Retina (tissue), 1 donor: ENCODE results near the gene COQ8B.
A peak's percentile ranks its signal among the peaks of the same experiment; 100 is the strongest.

Source experiments
- DNase-seq: peaks from one replicate; pipeline ENCODE4 v3.0.0-alpha.2; 2016

The COQ8B gene

DNA sequence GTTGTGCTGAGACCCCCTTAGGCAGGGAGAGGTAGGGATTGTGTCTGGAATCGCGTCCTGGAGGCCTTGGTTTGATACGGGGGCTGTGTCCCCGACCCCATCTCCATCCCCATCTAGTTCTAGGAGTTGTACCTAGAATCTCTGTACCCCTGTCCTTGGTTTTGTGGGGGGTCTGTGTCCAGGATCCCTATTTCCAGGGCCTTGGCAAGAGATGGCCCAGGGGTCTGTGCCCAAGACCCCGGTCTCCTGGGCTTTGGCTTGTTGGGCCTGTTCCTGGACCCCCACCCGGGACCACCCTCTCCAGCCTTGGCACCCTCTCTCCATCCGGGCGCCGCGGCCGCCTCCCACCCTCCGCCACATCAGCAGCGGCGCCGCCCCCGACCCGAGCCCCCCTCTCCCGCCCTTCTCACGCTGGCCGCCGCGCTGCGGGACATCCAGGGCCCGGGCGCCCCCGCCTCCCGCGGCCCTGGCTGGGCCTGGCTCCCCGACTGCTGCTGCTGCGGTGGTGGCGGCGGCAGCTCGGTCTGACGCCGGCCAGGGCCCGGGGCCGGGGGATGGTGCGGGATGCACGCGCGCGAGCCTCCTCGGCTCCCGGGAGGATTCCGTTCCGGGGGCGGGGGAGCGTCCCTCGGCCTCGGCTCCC, 26.5 kb downstream of the COQ8B start, which contains the start of gene NUMBL:
TSS of gene NUMBL (minus strand) at position 602 of the 643 bp plus-strand sequence. CDS start at position 434, 168 bp downstream.
- DNase-seq, result peak; percentile 51

GRCh38 chr19:40689339-40690049, 27.2 kb downstream of the COQ8B start:
- DNase-seq, result peak; percentile 47

- no peak for DNase-seq
Observed at GRCh38 chr19:40688987-40689338, 27.7 kb downstream of the COQ8B start.

GRCh38 chr19:40688309-40688708, 28.4 kb downstream of the COQ8B start:
- no peak for DNase-seq

GRCh38 chr19:40687525-40688016, 29.1 kb downstream of the COQ8B start:
- DNase-seq, result no peak

- DNase-seq, result no peak
Observed at GRCh38 chr19:40686882-40687524, 29.7 kb downstream of the COQ8B start.

DNA sequence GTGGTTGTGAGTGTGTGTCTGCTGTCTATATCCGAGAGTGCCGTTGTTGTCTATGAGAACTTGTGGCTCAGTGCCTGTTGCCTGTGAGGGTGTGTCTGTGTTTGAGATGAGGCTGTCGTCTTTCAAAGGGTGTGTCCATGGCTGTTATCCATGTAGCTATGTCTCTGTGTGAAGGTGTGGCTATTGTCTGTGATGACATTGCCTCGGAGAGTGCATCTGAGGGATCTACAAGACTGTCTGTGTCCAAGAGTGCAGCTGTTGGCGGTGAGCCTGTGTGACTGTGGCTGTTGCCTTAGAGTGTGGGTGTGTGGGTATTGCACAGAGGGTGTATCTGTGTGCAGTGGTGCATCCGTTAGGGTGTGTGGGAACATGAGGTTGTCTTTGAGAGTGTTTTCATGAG, 31.1 kb downstream of the COQ8B start:
- DNase-seq, result no peak

DNA sequence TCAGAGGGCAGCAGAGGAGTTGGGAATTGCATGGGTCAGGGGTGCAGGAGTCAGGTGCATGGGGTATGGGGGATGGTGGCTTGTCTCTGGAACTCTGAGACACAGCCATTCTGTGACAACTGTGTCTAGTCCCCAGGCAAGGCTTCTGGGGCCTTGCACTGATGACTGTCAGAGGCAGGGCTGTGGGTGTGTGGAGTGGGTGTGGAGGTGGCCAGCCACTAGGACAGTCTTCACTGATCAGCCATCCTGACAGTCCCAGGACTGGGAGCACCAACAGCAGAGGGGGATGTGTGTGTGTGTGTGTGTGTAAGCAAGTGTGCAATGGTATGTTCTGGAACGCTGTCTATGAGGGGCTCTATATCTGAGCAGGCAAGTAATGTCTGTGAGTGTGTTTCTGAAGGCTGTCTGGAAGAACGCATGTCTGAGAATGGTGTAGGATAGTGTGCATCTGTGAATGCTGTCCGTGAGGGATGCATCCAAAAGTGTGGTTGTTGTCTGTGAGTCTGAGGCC, 31.6 kb downstream of the COQ8B start:
- DNase-seq, result no peak

- DNase-seq, result no peak
Observed at GRCh38 chr19:40684280-40684679, 32.4 kb downstream of the COQ8B start.

DNA sequence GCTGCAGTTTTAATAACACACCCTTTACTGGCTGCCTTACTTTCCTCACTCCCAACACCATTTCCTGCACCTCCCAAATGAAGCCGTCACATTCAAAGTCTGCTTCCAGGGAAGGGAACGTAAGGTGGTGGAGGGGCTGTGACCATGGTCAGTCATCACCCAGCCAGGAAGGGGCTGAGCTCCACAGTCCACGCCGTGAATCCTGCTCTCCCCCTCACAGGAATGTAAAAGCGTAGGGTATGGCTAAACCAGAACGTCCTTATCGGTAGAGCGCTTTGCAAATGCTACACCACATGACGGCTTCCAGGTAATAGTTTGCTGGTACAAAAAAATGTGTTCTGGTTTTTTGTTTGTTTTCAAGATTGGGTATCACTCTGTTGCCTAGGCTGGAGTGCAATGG, 33.2 kb downstream of the COQ8B start:
- no peak for DNase-seq

- DNase-seq, result no peak
Observed at GRCh38 chr19:40682431-40682964, 34.2 kb downstream of the COQ8B start.

GRCh38 chr19:40681039-40681438, 35.6 kb downstream of the COQ8B start:
- DNase-seq, result no peak

DNA sequence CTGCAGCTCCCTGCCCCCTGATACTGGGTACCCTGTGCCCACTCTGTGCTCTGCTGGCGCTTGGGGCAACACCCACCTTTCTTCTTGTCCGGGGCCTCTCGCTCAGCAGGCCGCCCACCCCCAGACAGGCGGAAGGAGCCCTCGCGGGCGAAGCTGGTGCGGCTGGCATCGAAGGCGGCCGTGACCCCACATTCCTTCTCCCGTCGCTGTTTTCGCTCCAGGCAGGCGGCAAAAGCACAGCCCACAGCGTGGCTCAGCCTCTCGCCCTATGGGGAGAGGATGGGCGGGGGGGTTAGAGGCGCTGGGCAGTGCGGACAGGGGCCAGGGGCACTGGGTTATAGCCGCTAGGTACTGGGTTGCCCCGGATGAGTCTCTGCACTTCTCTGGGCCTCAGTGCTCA, 39.5 kb downstream of the COQ8B start:
- DNase-seq, result no peak

- DNase-seq, result no peak
Observed at GRCh38 chr19:40674291-40674690, 42.4 kb downstream of the COQ8B start.

- DNase-seq, result no peak
Observed at GRCh38 chr19:40673397-40673796, 43.3 kb downstream of the COQ8B start.

- no peak for DNase-seq
Observed at GRCh38 chr19:40672573-40673299, 44.0 kb downstream of the COQ8B start.

DNA sequence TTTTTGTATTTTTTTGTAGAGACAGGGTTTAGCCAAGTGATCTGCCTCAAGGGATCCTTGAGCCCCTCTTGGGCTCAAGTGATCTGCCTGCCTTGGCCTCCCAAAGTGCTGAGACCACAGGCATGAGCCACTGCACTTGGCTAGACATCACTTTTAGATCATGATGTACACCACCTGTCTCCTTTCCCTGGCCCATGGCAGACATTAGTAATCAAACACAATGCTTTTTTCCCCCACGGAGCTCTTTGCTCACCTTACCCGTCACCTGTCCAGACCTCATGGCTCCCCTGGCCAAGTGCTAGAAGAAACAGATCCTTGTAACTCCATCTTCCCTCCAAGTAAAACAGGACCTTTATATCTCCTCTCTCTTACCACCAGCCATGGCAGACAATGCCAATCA, 44.6 kb downstream of the COQ8B start:
- no peak for DNase-seq

DNA sequence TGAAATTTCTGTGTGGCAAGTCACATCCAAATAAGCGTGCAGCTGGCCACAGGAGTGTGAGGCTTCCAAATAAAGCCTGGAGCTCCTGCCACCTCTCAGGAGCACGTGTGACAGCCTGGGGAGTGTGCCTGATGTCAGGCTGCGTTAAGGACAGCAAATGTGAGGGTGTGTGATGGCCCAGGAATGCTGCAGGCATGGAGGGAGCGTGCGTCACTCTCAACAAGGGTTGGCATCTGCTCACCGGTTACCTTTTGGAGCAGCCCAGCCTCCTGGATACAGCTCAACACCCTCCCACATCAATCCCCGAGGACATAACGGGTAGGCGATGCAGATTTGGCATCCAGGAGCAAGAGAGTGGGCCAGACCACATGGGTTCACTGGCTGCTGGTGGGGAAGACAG, 45.3 kb downstream of the COQ8B start:
- no peak for DNase-seq

DNA sequence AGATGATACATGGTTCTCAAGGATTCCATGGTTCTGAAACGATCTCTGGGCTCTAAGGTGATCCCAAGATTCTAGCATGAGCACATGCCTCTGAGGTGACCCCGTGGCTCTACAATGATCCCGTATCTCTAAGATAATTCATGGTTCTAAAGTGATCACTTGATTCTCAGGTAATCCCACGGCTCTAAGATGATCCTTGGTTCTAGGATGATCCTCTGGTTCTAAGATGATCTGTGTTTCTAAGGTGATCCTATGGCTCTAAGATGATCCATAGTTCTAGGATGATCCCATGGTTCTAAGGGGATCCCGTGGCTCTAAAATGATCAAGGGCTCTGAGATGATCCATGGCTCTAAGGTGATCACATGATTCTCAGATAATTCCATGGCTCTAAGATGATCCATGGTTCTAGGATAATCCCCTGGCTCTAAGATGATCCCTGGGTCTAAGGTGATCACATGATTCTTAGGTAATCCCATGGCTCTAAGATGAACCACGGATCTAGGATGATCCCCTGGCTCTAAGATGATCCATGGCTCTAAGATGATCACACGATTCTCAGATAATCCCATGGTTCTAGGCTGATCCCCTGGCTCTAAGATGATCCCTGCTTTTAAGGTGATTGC, 47.6 kb downstream of the COQ8B start:
- DNase-seq, result no peak

DNA sequence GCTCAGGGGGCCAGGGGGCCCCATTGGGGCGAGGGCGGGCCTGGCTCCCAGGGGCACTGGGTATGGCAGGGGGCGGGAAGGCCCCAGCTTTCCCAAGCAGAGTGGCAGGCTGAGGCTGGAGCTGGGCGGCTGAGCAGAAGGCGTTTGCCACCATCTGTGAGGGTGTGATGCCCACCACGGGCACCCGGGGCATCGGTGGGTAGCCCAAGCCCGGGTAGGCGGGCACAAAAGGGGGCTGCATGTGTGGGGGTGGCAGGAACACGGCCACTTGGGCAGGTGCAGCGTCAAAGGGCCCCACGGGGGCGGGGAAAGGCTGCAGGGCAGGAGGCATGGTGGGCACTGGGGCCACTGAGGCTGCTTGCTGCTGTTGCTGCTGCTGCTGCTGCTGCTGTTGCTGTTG, 49.1 kb downstream of the COQ8B start:
- no peak for DNase-seq

GRCh38 chr19:40666803-40667438, 49.8 kb downstream of the COQ8B start:
- DNase-seq, result no peak
